ENCODE results near the gene AKNAD1.
"Not testable (repeated sequence)": the region's sequence is repeated elsewhere in the genome, so short reads cannot be mapped to it uniquely, and the experiment has no call there.

AKNAD1 gene, protein sequence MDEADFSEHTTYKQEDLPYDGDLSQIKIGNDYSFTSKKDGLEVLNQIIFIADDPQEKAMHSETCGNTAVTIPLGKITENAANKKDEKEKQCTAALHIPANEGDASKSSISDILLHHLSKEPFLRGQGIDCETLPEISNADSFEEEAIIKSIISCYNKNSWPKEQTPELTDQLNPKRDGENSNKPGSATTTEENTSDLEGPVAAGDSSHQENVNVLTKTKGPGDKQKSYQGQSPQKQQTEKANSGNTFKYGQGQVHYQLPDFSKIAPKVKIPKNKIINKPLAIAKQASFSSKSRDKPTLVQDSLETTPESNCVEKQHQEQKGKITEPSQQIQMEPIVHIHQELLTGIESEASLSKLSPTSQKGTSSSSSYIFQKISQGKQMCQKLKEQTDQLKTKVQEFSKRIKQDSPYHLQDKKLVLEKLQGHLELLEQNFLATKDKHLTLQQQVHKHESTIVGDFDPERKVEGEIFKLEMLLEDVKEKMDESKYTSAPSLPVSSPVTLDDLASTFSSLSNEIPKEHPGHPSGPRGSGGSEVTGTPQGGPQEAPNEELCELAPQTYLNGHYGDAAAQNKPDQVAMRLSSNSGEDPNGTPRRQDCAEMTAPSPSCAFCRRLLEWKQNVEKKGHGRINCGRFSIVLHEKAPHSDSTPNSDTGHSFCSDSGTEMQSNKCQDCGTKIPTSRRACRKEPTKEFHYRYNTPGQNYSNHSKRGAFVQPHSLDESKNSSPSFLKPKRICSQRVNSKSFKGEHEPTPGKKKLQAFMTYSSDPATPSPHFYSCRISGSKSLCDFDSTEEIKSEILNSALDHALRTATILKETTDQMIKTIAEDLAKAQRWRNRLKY

DNA sequence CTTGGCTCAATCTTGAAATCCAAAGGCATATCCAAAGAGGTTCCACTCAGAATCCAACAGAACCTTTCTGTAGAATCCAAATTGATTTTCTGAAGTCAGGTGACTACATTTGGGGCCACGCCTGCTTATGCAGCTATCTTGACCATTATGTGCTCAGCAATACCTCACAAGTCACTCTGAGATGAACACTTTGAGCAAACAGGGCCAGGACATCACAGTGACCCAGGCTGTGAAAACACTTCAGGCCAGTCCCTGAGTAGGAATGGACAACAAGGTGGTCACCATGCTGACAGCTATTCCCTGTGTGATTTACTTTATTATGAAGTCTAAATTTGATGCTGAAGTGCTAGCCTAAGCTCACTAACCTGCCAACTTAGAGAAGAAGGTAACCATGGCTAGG is at the start of gene AKNAD1:
Gene AKNAD1, minus strand, starts transcription at position 101 of the 400 bp plus-strand sequence. CDS start 4,430 bp downstream, outside the sequence.
- DNase-seq (ENCODE audit: low read depth in 2 of 2) = no peak

DNA sequence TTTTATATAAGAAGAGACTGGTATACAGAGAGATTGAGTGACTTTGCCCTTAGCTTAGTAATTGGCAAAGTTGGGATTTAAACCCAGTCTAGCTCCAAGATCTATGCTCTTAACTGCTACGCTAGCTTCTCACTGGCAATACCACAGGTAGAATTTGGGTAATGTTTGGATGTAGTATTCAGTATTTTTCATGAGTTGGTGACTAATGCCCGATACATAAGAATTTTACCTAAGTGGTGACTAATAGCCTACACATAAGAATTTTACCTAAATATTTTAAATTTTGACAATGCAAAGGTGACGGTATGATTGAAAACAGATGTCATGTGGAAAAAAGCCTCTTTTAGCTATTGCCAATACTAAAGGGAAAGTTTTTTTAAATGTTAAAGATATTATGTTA is 44.2 kb upstream of the AKNAD1 start:
- no peak for DNase-seq (ENCODE audit: low read depth in 2 of 2)

DNA sequence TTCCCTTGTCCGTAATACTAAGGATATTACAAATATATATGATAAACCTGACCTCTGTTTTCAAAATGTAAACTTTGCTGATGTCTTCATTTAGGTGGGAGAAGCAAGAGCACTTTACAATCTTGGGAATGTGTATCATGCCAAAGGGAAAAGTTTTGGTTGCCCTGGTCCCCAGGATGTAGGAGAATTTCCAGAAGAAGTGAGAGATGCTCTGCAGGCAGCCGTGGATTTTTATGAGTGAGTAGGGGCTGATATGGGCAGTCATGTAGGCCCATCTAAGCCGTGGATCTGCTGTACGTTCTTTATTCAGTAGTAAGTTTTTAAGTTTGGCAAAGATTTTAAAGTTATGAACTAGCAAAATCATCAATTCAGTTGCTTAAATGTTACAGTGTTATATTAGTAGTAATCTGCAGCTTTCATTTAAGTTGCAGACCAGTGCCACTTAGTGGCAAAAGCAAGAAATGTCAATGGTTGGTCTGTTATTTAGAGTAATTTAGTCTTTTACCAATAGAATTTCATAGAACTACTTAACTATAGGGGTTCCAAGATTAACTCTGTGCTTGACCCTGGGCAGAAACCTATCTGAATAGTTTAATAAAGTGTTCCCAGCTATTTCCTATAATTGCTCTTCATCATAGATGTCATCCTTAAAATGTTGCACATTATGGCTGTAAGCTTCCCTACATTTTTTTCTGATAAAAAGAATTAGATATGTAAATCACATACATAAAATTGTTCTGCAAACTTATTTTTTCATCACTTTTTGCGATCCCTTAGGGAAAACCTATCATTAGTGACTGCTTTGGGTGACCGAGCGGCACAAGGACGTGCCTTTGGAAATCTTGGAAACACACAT is 41.2 kb upstream of the AKNAD1 start:
- no peak for DNase-seq (ENCODE audit: low read depth in 2 of 2)

DNA sequence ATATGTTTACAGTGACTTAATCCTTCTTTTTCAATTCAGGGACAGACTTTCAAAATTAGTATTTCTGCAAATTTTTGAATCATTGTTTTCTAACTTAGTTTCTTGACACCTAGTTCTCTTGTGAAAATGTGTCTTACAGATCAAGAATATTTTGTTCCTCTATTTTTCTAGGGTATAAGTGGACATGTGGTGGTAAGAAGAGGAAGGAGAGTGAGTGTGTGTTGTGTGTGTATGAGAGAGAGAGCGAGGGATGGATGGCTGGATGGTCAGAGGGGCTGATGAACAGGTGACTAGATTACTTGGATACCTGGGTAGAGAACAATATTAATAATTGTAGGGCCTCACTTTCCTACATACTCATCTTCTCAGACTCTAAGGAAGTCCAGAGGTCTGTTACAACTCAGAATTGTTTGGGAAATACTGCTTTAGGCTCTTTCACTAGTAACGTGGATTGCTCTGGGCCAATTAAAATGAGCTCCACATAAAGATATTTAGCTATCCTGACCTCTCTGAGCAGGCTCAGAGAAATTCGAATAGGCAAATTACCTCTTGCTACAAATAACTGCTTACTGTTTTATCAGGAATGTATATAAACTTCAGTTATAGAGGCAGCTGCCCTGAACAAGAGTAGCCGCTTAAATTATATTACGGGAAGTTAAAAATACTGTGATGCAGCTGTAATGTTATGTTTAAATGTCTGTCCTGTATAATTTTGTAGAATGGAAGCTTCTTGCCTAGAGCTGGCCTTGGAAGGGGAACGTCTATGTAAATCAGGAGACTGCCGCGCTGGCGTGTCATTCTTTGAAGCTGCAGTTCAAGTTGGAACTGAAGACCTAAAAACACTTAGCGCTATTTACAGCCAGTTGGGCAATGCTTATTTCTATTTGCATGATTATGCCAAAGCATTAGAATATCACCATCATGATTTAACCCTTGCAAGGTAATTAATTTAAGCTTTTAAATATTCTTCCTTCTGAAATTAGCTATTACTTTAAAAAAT is 39.6 kb upstream of the AKNAD1 start:
- no peak for DNase-seq (ENCODE audit: low read depth in 2 of 2)

DNA sequence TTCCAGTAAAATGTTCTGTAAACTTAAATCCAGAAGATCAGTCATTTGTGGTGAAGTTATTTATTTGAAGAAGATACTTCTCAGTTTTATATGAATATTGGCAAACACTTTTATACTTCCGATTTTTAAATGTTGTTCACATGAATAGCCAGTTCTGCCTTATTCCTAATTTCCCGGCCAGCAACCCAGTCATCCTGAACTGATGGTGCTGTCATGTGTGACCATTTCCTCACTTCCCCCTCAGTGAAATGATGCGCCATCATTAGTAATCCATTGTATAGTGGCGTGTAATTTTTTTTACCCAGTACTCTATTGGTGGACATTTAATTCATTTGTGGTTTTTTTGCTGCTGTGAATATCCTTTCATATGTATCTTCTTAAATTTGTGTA is 36.2 kb upstream of the AKNAD1 start:
- DNase-seq (ENCODE audit: low read depth in 2 of 2) = no peak

DNA sequence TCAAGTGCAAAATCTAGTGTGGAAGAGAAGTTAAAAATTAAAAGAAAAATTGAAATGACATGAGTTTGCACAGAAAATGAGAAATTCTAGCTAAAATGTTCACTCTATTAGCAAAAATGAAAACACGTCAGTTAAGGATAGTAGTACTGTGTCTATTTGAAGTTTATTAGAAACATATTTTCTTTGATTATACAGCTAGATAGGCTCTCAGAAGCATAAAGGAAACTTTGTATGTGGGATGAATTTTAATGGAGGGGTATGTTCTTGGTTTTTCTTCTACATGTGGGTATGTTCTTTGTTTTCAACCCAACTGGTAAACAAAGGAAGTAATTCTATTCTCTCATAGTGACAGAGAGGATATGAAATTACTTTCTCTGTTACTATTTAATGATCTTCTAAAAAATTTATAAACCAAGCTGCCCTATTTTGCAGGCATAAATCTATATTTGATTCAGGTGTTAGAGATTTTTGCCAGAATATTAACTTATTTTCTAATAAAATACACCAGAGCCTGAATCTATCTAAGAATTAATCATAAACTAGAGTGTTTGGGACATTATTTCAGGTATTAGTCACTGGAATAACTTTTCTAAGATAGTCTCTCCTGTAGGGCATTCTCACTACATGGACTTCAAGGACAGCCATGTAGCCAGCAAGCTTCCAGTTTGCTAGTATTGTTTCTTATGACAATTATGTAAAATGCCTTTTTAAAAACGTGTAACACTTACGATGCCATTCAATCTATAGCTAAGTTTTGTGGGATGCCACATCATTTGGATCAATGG is 35.7 kb upstream of the AKNAD1 start:
- no peak for DNase-seq (ENCODE audit: low read depth in 2 of 2)

DNA sequence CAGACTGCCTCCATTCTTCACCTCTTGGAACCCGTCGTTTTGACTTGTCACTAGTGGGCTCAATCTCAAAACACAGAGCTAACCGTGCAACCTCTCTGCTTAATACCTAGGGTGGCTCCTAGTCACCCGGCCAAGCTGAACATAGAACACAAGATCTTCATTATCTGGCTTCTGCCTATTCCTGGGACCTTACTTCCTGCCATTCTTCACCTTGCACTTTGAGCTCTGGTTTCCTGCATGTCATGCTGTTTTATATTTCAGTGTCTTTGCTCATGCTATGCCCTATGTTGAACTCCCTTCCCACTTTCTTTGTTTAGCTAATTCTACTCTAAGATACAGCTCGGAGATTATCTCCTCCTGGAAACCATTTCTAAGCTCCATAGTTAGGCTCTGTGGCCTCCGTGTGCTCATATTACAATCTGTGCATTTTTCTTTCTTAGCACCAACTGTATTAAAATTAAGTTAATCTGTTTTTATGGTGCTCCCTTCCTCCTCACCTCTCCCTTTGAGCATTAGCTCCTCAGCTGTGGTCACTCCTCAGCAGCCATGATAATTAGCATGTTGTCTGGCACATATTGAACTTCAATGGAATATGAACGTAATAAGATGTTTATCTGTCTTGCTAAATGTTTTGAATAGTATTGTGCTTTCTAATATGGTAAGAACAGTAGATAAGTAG is 33.0 kb upstream of the AKNAD1 start:
- DNase-seq (ENCODE audit: low read depth in 2 of 2) = no peak

DNA sequence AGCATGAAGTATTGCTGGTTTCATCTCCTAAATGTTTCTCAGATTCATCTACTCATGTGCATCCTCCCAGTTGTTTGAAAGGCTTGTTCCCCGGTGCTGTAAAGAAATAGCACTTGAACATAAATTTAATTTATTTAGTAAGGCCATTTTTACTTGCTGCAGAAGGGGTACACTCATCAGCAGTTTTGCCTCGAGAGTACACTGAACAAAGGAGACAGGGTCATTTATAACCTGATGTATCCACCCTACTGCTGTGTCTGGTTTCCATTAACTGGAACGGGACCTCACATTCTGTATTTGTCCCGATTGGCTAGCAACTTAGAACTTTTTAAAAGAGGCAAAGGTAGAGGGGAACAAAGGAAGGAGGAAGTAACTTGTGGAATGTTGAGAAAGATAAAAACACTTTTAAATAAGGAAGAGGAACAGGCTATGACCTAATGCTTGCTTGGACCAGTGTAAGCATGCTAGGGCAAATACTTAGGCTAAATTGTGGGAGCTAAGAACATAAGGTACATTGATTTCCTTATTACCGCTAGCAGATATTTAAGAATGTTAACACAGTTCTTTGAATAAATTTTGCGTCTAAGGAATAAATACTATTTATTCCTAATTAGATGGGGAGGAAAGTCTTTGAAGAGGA is 32.2 kb upstream of the AKNAD1 start:
- not testable (repeated sequence) for DNase-seq (ENCODE audit: low read depth in 2 of 2)

DNA sequence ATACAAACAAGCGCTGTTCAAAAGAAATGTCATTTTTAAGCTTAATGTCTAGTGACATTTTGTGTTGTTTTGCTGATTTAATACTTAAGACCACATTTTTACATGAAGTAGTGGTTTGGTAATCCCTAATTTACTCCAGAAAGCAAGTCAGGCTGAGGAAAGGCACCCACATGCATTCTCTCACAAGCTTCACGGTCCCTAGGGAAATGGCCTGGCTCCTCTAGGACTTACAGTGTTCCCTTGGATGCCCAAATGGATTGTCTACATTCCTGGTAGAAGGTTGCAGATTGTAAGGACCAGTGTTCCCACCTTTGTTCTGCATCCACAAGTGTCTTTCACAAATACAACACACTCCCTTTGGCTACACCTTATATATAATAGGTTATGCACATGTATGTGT is 29.4 kb upstream of the AKNAD1 start:
- no peak for DNase-seq (ENCODE audit: low read depth in 2 of 2)

DNA sequence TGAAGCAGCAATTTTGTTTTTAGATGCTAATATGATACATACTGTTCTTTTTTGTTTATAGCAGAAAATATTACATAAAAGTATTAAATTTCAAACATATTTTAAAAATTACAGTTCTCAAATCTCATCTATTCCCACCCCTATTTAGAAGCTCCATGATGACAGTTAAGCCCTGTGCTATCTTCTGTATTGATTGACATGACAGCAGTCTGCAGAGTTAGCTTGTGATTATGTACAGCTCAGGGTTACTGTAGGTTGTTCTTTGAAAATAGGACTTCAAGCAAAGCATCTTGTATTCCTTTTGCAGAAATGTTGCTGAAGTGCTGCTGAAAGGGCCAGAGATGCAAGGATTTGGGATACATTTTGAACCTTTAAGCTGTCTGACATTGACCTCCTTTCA is 28.1 kb upstream of the AKNAD1 start:
- no peak for DNase-seq (ENCODE audit: low read depth in 2 of 2)

DNA sequence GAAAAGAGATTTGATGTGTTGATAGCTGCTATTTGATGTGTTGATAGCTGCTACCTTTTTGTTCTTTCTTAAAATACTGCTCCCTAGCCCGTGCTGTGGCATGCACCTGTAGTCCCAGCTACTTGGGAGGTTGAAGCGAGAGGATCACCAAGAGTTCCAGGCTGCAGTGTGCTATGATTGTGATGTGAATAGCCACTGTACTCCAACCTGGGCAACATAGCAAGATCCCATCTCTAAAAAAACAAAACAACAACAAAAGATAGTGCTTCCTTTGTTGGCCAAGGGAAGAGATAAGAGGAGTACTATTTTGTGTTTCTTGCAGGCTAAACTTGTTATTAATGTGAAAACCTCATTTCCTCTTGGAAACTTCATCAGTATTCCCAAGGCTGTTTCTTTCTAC is 25.9 kb upstream of the AKNAD1 start:
- no peak for DNase-seq (ENCODE audit: low read depth in 2 of 2)

DNA sequence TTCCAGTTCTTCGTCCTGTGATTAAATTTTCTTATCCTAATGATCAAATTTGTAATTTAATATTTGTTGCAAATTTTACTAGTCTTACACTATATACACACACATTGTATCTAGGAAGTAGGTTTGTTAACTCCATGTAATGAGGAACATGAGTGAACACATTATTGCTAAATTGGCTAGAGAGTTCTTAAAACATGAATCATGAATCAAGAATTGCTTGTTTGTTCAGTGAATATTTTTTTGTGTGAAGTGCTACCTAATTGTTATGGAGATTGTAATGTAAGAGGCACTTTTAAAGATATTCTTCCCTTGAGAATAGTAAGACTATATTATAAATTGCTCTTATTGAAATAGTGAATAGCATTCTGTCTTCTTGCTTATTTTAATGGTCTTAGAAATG is 24.5 kb upstream of the AKNAD1 start:
- no peak for DNase-seq (ENCODE audit: low read depth in 2 of 2)

DNA sequence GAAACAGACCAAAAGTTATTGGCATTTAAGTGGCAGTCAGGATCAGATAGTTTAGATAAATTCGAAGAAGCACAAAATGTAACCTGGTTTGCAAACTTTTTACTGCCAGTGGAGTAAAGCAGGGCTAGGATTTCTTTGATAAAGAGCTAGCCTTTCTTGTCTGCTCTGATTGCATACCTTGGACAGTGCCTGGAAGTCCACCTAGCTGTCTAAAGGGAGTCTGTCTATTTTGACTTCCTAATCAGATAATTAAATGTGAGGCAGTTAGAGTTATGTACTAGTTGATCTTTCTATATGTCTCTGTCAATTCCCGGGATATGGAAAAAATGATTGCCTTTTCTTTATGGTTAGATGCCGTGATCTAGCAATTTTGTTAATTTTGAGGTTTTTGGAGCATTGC is 24.0 kb upstream of the AKNAD1 start:
- no peak for DNase-seq (ENCODE audit: low read depth in 2 of 2)

DNA sequence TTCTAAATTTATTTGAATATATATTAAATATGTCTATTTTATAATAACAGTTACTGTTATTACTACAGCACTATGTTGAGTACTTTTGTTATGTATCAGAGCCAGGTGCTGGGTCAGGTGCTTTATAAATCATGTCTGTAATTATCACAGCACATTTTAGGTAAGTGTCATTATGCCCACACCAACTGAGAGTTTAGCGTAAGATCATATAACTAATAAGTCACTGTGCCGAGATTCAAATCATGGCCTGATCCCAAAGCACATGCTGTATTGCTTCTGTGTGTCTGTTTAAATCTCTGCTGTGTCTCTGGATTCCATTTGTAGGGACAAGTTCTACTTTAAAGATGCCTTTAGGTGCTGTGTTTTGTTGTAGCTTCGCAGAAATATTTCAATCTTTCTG is 21.8 kb upstream of the AKNAD1 start:
- no peak for DNase-seq (ENCODE audit: low read depth in 2 of 2)

DNA sequence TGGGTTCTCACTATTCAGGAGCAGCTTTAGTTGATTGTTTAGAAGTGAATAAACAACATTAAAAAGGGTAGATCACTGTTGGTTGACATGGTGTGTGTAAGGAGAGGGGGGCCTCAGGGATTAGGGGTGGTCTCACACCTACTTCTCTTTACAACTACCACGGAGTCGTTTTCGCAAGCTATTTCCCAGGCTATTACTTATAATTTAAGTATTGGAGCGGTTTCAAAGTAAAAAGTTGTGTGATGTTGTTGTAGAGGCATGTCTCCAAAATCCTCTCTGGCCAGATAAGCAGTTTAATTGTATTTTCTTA is 21.2 kb upstream of the AKNAD1 start:
- no peak for DNase-seq (ENCODE audit: low read depth in 2 of 2)

DNA sequence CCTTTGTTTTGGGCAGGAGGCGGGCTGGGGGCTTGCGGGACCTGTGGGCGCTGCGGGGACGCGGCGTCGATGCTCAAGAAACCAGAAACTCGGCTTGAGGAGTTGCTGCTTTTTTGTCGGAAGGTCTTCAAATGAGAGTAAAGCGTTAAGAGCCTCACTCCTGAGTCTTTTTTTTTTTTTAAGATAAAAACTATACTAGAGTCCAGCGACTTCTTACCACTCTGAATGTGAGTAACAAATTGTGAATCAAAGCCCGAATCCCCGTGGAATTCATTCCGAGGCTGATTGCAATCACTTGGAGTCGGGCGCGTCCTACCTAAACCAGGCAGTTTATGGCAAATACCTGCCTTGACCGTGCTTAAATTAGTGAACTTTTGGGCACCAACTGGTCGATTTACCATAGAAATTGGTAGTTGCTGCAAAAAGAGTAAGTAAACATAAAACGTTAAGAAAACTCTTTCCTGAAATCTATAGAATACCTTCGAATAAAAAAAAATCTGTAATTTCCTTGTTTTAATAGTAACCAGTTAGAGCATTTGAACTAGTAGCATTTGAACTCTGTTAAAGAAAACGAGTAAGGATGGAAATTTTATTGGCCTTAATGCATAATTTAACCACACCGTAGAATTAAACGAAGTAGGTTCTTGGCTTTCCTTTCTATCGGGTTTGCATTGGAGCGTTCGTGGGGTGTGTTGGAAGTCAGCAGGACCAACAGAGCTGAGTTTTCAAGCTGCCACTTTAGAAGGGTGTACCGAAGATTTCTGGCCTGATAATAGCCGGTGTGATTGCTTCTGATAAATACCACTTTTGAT is 20.7 kb upstream of the AKNAD1 start:
- no peak for DNase-seq (ENCODE audit: low read depth in 2 of 2)

DNA sequence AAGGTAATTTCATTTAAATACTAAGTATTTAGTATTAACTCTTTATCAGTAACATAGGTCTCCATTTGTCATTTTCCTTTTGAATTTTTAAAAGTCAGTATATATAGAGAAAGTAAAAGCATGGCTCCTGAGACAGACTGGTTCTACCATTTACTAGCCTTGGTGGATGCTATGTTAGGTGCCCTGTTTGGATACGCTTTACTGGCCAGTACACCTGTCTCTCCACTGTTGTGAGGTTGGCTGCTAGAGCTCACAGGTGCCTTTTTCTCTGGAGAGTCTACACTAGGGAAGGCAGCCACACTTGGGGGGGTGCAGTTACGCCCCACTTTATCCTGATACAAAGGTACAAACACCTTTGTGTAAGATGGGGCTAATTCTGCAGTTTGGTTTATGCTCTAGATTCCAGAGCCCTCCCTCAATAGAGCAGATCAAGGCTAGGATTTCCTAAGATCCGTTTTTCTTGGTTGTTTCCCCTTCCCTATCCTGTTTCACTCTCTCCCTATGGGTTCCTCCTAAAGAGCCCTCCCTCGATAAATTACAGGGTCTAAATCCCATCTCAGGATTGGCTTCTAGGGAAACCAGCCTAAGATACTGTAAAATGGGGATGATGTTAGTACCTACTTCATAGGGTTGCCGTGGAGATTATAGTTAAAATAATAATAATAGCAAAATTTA is 14.3 kb upstream of the AKNAD1 start:
- no peak for DNase-seq (ENCODE audit: low read depth in 2 of 2)
